Upper lobe of right lung (tissue), 1 donor: ENCODE data around the gene RP9. TPM values are rescaled to one million over a fixed set of nuclear protein-coding genes. Genes with fewer than 3 reads are reported as not detected.

ENCODE experiments used
- ATAC-seq: fragments of 200-7000 bp; cut with Tn5 transposase; one replicate; pipeline ENCODE4 v1.9.1; 2020; ENCODE audit warnings: mild to moderate bottlenecking, moderate library complexity
- DNase-seq: peaks from one replicate; pipeline ENCODE4 v3.0.0-alpha.2; 2020
- H3K27ac ChIP-seq: fragments of 200-600 bp; one replicate; pipeline ENCODE4 v1.8.0; 2022
- H3K27me3 ChIP-seq: fragments of 200-600 bp; one replicate; pipeline ENCODE4 v1.8.0; 2022; ENCODE audit warnings: mild to moderate bottlenecking
- H3K36me3 ChIP-seq: fragments of 200-600 bp; one replicate; pipeline ENCODE4 v1.8.0; 2022
- H3K4me1 ChIP-seq: fragments of 200-600 bp; one replicate; pipeline ENCODE4 v1.8.0; 2022
- H3K4me3 ChIP-seq: fragments of 200-600 bp; one replicate; pipeline ENCODE4 v1.8.0; 2022; ENCODE audit warnings: mild to moderate bottlenecking
- H3K9me3 ChIP-seq: fragments of 200-600 bp; one replicate; pipeline ENCODE4 v1.8.0; 2022
- CTCF ChIP-seq: fragments of 200-600 bp; IDR thresholded peaks from one replicate; pipeline ENCODE4 v1.8.0; 2022; ENCODE audit warnings: antibody characterized with exemption
- intact Hi-C: fragments of 100-400 bp; cut with DNase I; formaldehyde crosslinking; loops from one replicate; pipeline ENCODE4 v1.11.0; 2022
- total RNA-seq: library from RNA; stranded (reverse); fragmentation: NEBNext Ultra II Directional; extraction: Animal tissue kit (Norgen Biotek cat#: 25700); gene quantifications from one replicate; pipeline ENCODE4 v1.2.1, GENCODE V29; 2021
- donor health status: DM: no; HTN: yes; CAD: no; lungs with severe emphysema.

Gene RP9
- total RNA-seq, 1 donor from 2014 or later: 11.9 TPM

GRCh38 chr7:33076737-33077136 lies 32.5 kb downstream of the RP9 start:
- Histone ChIP-seq H3K9me3 (no peaks in the 10 kb centered on the region), H3K4me3 (no peak overlapping the region), H3K4me1 (peaks cover 3% of the 10 kb centered on the region), H3K36me3 (no peaks in the 10 kb centered on the region), H3K27me3 (no peaks in the 10 kb centered on the region), H3K27ac (no peak overlapping the region)
- no peak for TF ChIP-seq CTCF
- ATAC-seq (no peak), DNase-seq (no peak)
- intact Hi-C loops: no loop called here

- H3K27ac ChIP-seq: no peak overlapping the region
- peaks cover 3% of the 10 kb centered on the region for H3K4me1 ChIP-seq
- no peak for ATAC-seq
- no peaks in the 10 kb centered on the region for H3K27me3 ChIP-seq
- TF ChIP-seq CTCF: no peak
- no peaks in the 10 kb centered on the region for H3K9me3 ChIP-seq
- DNase-seq: no peak
- no peaks in the 10 kb centered on the region for H3K36me3 ChIP-seq
- intact Hi-C loops: no loop called here
- H3K4me3 ChIP-seq: no peak overlapping the region
Observed at GRCh38 chr7:33075818-33076518, 33.2 kb downstream of the RP9 start.

- Histone ChIP-seq H3K27me3 (no peaks in the 10 kb centered on the region), H3K4me3 (no peak overlapping the region), H3K9me3 (no peaks in the 10 kb centered on the region), H3K36me3 (no peaks in the 10 kb centered on the region), H3K4me1 (peaks cover 3% of the 10 kb centered on the region), H3K27ac (no peak overlapping the region)
- no peak for DNase-seq
- intact Hi-C loops: no loop called here
- no peak for ATAC-seq
- TF ChIP-seq CTCF: no peak
Observed at GRCh38 chr7:33073243-33073642, 36.0 kb downstream of the RP9 start.

GRCh38 chr7:33072471-33072870 lies 36.7 kb downstream of the RP9 start:
- H3K36me3 ChIP-seq: no peaks in the 10 kb centered on the region
- peaks cover 3% of the 10 kb centered on the region for H3K4me1 ChIP-seq
- no peak for DNase-seq
- H3K27me3 ChIP-seq: no peaks in the 10 kb centered on the region
- H3K27ac ChIP-seq: no peak overlapping the region
- intact Hi-C loops: no loop called here
- no peaks in the 10 kb centered on the region for H3K9me3 ChIP-seq
- TF ChIP-seq CTCF: no peak
- H3K4me3 ChIP-seq: no peak overlapping the region
- no peak for ATAC-seq

- ATAC-seq (no peak), DNase-seq (no peak)
- Histone ChIP-seq H3K27me3 (no peaks in the 10 kb centered on the region), H3K36me3 (no peaks in the 10 kb centered on the region), H3K27ac (no peak overlapping the region), H3K4me1 (peaks cover 3% of the 10 kb centered on the region), H3K9me3 (no peaks in the 10 kb centered on the region), H3K4me3 (no peak overlapping the region)
- TF ChIP-seq CTCF: no peak
- intact Hi-C loops: no loop called here
Observed at GRCh38 chr7:33070831-33071230, 38.4 kb downstream of the RP9 start.

- H3K27ac ChIP-seq: no peak overlapping the region
- no peaks in the 10 kb centered on the region for H3K27me3 ChIP-seq
- no peaks in the 10 kb centered on the region for H3K36me3 ChIP-seq
- DNase-seq (no peak), ATAC-seq (no peak)
- H3K9me3 ChIP-seq: no peaks in the 10 kb centered on the region
- H3K4me1 ChIP-seq: peaks cover 3% of the 10 kb centered on the region
- no peak for TF ChIP-seq CTCF
- intact Hi-C loops: no loop called here
- H3K4me3 ChIP-seq: no peak overlapping the region
Observed at GRCh38 chr7:33070277-33070676, 38.9 kb downstream of the RP9 start.
